GM03348 (cell line): ENCODE results near the gene ACP4.
"Not testable (repeated sequence)": the region's sequence is repeated elsewhere in the genome, so short reads cannot be mapped to it uniquely, and the experiment has no call there.

ENCODE experiments used
- DNase-seq: peaks from one replicate; pipeline ENCODE4 v3.0.0; 2012; ENCODE audit warnings: low spot score

The ACP4 gene

DNA sequence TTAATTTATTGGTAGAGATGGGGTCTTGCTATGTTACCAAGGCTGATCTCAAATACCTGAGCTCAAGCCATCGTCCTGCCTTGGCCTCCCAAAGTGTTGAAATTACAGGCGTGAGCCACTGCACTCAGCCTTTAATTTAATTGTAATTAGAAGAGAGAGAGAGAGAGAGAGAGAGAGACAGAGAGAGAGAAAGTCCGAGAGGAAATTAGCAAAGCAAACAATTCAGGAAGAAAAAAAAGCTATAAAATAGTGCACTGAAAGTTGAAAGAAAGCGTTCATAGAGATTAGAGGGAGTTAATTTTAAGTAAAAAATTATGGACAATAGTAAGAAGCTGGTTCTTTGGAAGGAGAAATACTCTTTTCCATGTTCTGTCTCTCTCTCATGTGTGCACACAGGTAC is 13.0 kb upstream of the ACP4 start:
- DNase-seq: no peak

DNA sequence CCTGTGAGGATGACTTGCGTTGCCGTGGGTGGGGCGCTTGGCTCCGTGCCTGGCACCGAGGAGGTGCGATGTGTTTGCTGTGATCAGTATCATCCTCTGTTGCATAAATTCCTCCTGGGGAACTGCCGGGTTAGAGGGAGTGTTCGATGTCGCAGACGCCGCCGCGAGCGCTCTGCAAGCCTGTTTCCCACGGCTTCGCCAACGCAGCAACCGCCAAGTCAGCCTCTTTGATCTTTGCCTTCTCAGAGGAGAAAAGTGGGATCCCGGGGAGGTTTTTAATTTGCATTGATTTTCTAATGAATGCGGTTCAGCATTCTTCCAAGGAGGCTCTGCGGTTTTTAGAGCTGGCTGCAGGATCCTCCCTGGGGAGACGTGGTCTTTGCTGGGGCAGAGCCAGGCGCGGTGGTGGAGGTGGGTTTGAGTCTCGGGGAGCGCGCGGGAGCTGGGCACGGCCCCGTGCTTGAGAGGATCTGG is 12.3 kb upstream of the ACP4 start:
- no peak for DNase-seq

DNA sequence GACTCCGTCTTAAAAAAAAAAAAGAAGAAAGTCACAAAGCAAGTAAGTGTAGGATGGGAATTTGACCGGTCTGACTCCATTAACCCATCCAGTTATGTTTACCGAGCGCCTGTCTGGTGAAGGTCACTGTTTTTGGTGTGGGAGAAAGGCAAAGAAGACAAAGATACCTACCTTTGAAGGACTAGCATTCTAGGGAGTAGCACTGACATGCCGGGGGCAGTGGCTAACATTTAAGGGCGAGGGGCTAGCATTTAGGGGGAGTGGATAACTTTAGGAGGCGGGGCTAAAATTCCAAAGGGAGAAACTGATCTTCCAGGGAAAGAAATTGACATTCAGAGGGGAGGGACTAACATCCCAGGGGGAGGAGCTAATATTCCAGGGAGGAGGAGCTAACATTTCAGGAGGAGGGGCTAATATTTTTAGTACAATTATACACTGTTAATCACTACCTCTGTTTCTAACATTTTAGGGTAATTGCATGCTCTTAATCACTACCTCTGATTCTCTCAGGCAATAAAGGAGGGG is 11.2 kb upstream of the ACP4 start:
- DNase-seq: no peak

DNA sequence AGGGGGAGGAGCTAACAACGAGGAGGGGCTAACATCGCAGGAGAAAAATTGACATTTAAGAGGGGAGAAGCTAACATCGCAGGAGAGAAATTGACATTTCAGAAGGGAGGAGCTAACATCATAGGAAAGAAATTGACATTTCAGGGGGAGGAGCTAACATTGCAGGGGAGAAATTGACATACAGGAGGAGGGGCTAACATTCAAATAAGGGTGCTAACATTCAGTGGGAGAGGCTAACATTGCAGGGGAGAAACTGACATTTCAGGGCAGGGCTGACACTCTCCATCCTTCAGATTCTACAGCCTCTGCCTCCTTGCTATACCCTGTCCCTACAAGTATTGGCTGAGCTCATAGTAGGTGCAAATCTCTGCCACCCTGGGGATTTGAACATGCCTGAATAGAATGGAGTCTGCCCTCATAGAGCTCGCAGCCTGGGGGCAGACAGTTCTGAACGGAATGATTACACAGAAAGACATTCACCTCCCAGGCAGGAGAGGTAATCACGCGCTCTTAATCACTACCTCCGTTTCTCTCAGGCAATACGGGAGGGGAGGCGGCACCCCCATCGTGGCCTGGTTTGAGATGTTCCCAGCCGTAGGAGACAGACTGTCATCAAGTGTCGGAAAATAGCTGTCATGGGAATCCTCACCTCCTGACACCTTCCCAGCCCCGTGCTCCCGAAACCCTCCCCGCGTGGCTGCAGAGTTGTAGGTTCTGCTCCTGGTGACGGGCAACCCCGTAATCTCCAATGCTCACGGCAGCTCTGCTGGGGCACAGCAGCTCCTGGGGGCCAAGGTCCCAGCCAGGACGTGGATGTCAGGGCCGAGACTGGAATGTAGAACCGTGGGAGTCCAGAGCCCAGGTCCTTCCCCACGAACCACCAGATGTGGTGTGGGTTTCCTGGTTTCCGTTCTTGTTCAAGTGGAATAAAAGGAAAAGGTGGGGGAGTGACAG is 10.4 kb upstream of the ACP4 start:
- DNase-seq: no peak

DNA sequence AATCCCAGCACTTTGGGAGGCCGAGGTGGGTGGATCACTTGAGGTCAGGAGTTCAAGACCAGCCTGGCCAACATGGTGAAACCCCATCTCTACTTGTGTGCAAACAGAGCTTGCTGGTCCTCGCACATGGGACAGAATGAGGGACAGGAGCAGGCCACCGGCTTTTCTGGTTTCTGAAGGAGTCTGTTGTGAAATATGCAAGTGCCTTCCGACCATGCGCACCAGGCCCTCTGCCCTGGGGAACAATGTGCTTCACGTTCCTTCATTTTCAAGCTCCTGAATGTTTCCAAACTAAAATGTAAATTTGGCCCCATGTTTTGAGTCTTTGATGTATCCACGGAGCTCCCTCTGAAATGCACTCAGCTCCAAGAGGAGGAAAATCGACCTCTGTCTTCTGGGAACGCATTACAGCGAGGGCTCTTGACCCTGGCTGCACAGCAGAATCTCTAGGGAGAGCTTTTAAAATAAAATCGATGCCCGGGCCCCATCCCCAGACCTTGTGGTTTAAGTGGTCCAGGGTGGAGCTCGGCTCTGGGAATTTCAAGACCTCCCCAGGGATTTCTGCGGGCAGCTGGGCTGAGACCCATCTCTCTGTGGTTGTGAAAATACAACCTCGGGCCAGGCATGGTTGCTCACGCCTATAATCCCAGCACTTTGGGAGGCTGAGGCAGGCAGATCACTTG is 9.3 kb upstream of the ACP4 start:
- no peak for DNase-seq

DNA sequence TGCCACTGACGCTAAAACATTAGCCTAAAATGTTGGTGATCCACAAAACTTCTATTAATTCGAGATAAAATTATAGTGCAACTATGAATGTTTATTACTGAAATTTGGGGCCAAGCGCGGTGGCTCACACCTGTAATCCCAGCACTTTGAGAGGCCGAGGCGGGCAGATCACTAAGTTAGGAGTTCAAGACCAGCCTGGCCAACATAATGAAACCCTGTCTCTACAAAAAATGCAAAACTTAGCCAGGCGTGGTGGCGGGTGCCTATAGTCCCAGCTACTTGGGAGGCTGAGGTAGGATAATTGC is 6.4 kb upstream of the ACP4 start:
- not testable (repeated sequence) for DNase-seq

DNA sequence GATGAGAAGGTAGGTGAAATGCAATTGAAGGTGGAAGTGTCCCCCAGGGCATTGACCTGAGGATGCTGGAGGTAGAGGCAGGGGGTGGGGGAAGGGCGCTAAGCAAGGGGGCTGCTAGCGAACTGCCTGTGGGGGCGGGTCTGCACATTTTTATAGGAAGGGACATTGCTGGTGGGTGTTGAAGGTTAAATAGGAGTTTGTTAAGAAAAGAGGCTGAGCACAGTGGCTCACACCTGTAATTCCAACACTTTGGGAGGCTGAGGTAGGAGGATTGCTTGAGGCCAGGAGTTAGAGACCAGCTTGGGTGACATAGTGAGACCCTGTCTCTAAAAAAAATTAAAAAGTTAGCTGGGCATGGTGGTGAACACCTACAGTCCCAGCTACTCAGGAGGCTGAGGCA is 5.5 kb upstream of the ACP4 start:
- no peak for DNase-seq

DNA sequence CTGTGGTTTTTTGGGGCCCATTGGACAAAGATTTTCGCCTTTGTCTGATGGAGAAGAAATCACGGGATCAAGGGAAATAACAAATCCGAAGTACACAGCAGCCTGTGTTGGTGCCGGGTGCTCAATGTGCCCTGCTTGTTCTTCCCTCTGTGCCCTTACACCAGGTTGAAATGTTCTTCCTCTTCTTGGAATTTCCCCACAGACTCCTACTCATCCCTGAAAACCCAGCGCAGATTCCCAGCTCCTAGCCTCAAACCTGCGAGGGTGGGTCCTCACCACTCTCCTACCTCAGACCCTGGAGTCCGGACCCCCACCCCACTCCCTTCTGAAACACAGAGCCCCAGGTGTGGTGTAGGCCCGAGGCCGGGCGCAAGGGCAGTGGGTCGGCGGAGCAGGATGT is 4.9 kb upstream of the ACP4 start:
- DNase-seq: no peak

DNA sequence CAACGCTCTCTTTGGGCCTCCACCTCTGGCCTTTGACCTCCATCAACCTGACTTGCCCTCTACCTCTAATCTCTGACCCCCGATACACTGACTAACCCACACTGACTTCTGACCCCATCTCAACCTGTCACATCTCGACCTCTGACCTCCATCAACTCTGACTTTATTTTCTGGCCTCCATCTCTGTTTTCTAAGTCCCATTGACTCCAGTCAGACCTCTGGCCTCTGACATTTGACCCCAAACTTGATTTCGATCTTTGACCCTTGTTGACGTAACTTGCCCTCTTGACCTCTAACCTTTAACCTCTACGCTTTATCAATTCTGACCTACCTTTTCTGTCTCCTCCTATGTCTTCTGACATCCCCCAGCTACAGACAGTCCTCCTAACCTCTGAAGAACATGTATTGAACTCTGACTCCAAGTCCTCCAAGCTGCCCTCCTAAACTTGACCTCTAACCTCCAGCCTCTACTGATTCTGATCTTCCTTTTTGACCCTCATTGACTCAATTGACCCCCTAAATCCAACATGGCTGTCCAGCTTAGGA is 780 bp downstream of the ACP4 start:
- DNase-seq: no peak

DNA sequence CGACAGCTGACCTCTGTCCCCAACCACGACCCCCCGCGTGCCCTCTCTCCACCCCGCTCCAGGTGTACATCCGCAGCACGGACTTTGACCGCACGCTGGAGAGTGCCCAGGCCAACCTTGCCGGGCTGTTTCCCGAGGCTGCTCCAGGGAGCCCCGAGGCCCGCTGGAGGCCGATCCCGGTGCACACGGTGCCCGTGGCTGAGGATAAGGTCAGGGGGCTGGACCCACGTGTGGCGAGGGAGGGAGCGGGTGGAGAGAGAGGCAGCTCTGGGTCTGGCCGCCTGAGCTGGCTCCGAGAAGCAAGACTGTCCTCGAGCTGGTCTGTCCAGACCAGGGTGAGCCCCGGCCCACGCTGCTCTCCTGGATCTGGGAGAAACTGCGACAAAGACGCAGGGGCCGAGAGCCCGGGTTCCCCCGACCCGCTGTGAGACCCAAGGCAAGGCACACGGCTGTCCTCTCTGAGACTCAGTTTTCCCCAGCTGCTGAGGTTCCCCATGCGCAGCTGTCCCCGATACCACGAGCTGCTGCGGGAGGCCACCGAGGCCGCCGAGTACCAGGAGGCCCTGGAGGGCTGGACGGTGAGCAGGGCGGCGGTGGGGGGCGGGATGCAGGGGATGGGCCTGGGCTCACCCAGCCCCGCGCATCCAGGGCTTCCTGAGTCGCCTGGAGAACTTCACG is 1.5 kb downstream of the ACP4 start:
- no peak for DNase-seq

DNA sequence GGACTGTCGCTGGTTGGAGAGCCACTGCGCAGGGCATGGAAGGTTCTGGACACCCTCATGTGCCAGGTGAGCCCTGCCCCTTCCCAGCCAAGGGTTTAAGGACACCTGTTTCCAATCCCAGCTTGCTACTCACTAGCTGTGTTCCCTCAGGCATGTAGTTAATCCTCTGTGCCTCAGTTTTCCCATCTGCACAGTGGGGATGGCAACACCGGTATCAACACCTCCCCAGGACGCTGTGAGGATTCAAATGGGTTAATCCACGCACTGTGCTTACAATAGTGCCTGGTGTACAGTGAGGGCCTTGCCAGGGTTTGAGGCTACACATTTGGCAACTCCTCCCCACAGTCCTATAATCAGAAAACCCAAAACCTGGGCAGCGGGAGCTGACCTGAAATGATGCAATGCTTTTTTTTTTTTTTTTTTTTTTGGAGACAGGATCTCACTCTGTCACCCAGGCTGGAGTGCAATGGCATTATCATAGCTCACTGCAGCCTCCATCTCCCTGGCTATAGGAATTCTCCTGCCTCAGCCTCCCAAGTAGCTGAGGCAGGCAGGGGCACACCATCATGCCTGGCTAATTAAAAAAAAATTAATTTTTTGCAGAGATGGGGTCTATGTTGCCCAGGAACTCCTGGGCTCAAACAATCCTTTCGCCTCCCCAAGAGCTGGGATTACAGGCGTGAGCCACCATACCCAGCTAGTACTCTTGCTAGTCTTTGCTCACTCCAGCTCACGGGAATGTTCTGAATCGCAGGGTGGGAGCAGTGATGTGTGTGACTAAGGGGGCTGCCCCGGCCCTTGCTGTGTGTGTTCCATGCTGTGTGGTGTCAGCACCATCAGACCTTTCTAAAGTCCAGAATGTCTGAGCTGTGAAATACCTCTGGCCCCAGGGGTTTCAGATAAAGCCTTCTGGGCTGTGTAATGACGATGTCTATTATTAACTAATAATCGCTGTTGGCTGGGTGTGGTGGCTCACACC is 2.3 kb downstream of the ACP4 start:
- DNase-seq: no peak

DNA sequence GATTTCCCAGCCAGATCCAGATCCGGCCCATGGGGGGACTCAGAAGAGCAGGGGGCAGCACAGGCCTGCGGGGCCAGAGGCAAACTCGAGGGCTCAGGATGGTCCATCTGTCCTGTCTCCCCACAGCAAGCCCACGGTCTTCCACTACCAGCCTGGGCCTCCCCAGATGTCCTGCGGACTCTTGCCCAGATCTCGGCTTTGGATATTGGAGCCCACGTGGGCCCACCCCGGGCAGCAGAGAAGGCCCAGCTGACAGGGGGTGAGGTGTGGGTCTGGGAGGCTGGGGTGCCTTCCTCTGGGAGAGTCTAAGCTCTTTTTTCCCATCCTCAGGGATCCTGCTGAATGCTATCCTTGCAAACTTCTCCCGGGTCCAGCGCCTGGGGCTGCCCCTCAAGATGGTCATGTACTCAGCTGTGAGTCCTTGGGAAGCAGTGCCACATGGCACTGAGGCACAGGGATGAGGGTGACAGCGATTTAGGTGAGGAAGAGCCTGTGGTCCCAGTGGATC is 3.4 kb downstream of the ACP4 start:
- no peak for DNase-seq

DNA sequence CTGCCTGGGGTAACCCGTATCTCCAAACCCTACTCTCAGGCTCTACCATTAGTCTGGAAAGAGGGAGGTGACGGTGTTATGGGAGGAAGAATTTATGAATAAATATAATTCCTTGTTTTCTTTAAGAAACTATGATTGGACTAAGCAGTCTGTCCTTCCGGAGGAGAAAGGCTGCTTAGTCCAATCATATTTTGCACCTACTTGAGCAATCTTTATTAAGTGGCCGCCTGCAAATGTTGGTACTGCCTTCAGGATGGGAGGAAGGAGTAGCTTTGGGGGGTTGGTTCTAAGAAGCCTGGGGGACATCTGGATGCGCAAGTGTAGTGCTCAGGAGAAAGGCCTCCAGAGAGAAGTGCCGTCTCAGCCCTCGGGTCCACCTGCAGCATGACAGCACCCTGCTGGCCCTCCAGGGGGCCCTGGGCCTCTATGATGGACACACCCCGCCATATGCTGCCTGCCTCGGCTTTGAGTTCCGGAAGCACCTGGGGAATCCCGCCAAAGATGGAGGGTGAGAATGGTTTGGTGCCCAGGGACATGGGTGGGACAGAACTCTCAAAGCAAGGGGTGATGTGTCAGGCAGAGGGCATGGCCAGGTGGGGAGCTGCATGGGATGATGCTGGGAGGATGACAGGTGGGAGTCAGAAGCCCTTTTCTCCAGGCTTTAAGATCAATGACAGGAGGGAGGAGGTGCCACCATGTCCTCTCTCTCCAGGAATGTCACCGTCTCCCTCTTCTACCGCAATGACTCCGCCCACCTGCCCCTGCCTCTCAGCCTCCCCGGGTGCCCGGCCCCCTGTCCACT is 4.1 kb downstream of the ACP4 start:
- DNase-seq: no peak

DNA sequence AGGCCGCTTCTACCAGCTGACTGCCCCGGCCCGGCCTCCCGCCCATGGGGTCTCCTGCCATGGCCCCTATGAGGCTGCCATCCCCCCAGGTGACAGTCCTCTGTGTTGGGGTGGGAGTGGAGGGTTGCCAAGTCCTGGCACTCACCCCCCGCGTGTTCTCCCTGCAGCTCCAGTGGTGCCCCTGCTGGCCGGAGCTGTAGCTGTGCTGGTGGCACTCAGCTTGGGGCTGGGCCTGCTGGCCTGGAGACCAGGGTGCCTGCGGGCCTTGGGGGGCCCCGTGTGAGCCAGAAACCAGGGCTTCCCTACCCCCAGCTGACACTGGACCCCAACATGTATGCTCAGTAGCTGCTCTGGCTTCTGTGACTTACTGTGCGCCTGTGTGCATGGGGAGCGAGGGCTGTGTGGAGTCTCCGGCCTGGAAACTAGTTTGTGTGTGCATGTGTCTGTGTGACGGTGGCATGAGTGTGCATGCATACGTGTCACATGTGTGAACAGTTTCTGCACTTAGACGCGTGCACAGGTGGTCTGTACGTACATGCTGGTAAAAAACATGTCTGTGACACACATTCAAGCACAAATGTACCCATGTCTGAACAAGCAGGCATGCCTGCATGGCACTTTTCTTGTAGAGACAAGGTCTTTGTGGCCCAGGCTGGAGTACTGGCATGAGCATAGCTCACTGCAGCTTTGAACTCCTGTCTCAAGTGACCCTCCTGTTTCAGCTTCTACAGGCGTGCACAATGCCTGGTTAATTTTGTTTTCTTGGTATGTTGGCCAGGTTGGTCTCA is 4.9 kb downstream of the ACP4 start:
- DNase-seq: no peak

DNA sequence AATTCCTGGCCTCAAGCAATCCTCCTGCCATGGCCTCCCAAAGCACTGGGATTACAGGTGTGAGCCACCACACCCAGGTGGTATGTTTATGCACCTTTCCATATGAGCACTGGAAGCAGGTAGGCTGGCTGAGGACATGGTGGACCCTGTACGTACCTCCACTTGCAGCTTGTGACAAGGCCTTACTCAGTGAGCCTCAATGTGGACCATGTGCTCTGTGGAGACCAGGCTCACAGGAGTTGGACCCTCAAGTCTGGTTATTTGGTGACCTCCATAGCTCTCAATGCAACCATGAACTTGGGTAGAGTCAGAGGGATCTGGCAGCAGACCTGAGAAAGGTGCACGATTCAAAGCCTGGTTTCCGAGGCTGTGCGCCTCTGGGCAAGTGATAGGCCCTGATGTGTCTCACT is 5.5 kb downstream of the ACP4 start:
- DNase-seq: no peak

DNA sequence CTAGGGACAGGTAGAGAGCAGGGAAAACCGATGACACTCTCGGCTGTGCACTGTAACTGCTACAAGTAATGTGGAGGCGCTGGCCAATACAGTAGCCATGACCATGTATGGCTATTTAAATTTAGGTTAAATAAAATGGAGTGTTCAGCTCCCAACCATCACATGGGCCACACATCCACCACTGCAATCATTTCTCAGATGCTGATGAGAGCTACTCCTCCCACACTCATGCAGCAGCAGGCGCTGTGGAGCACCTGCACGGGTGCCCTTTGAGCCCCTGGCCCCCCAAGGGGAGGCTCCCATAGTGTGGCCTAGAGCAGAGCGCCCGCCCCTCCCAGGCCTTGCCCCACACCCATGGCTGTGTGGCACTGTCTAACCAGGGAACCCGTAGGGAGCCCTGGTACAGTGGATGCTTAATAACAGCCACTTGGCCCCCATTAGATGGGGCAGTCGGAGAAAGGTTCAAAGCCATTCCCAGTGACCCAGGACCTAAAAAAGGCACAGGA is 6.0 kb downstream of the ACP4 start:
- no peak for DNase-seq

DNA sequence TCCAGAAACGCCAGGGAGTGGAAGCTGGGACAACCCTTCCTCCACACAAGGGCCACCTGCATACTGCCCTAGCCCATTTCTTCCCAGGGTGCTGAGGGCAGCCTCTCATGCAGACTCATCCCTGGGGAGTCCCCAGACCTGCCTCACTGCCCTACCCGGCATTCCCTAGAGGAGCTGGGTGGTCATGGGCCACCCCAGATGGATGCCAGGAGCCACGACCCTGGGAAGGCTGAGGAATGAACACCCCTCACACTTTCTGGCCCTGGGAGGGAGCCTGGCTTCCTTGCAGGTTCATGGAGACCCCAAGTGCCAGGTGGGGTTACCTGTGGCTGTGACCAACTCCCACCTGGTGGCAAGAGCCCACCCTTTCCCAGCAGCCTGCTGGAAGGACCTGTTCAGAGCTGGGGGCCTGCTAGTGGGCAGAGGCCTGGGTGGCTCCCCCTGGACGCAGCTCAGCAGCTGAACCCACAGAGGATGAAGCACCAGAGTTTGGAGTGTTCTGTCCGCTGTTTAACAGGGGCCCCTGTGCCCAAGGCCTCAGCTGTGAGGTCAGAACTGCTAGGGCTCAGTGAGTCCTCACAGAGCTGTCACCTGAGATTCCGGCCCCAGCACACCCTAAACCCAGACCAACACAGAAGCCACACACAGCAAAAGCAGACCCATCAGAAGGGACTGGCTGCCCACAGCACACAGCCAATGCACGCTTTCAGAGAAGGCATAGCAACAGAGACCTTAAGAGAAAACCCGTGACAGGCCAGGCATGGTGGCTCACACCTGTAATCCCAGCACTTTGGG is 6.6 kb downstream of the ACP4 start:
- DNase-seq: no peak

DNA sequence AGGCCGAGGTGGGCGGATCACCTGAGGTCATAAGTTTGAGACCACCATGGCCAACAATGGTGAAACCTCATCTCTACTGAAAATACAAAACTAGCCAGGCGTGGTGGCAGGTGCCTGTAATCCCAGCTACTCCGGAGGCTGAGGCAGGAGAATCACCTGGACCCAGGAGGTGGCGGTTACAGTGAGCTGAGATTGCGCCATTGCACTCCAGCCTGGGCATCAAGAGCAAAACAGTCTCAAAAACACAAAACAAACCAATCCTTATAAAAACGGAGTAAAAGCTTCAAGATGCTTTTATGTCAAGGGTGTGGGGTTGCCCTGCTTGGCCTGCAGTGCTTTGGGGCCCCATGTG is 7.2 kb downstream of the ACP4 start:
- no peak for DNase-seq
